Uterus (tissue), 2 donors: Measurements from ENCODE around the gene HSDL2.

Source experiments
- CTCF ChIP-seq, 4 experiments: fragments of 200-600 bp in 2 of 4; fragments of 450-650 bp in 2 of 4; sonication (generic) in 2 of 4; IDR thresholded peaks; one replicate each; pipeline ENCODE4 v1.5.1; 2016 to 2019; ENCODE audit warnings: antibody characterized with exemption in 4 of 4, mild to moderate bottlenecking in 2 of 4, moderate library complexity in 1 of 4
- POLR2A ChIP-seq, 2 donors: fragments of 450-650 bp; IDR thresholded peaks; one replicate each; pipeline ENCODE4 v1.6.1; 2016; ENCODE audit warnings: antibody characterized with exemption in 2 of 2, mild to moderate bottlenecking in 1 of 2, moderate library complexity in 1 of 2

GRCh38 chr9:112443636-112444035 lies 63.7 kb downstream of the HSDL2 start:
- no peak for TF ChIP-seq POLR2A (IDR thresholded peaks at IDR 0.05)
- no peak for TF ChIP-seq CTCF (IDR thresholded peaks at IDR 0.05)
